WTC11 (cell line): ENCODE data around the gene PUM1. TPM values are rescaled to one million over a fixed set of nuclear protein-coding genes. Genes with fewer than 3 reads are reported as not detected.

Experiments
- ATAC-seq: fragments of 200-7000 bp; cut with Tn5 transposase; 2 replicates; pipeline ENCODE4 v1.10.0; 2021; ENCODE audit warnings: mild to moderate bottlenecking, moderate library complexity
- CTCF ChIA-PET: fragments of 300-600 bp; sonication (Branson Sonifier 250); formaldehyde crosslinking; loops from one replicate; lab custom pipeline; 2021; ENCODE audit warnings: antibody characterized with exemption; lab: Charles Lee
- POLR2A ChIA-PET: fragments of 350-600 bp; sonication (Branson Sonifier 250); formaldehyde crosslinking; loops from one replicate; lab custom pipeline; 2021; ENCODE audit warnings: antibody characterized with exemption; lab: Charles Lee
- DNase-seq: peaks from one replicate; pipeline ENCODE4 v3.0.0; 2021; ENCODE audit warnings: low spot score
- H3K27ac Mint-ChIP-seq: 2 replicates; pipeline ENCODE4 v1.8.0; 2021; ENCODE audit warnings: mixed read lengths
- H3K27me3 Mint-ChIP-seq: 2 replicates; pipeline ENCODE4 v1.8.0; 2021; ENCODE audit warnings: low read depth, mild to moderate bottlenecking, moderate library complexity, mixed read lengths
- H3K36me3 Mint-ChIP-seq: 2 replicates; pipeline ENCODE4 v1.8.0; 2021; ENCODE audit warnings: mixed read lengths
- H3K4me1 Mint-ChIP-seq: 2 replicates; pipeline ENCODE4 v1.8.0; 2022; ENCODE audit warnings: mixed read lengths
- H3K4me3 Mint-ChIP-seq: 2 replicates; pipeline ENCODE4 v1.8.0; 2021; ENCODE audit warnings: mild to moderate bottlenecking, moderate library complexity, mixed read lengths
- H3K9me3 Mint-ChIP-seq: 2 replicates; pipeline ENCODE4 v1.8.0; 2021; ENCODE audit warnings: mixed read lengths
- AR ChIP-seq: fragments of 250-450 bp; sonication (Bioruptor Pico); IDR thresholded peaks from 2 replicates; pipeline ENCODE4 v1.9.0; 2021; ENCODE audit warnings: mild to moderate bottlenecking
- ATF6 ChIP-seq: sonication (generic); formaldehyde crosslinking; IDR thresholded peaks from 2 replicates; pipeline ENCODE4 v1.8.1; 2023; ENCODE audit warnings: mild to moderate bottlenecking, missing genetic modification reagents
- CBFB ChIP-seq: sonication (generic); formaldehyde crosslinking; IDR thresholded peaks from 2 replicates; pipeline ENCODE4 v1.8.1; 2022; ENCODE audit warnings: mild to moderate bottlenecking, low read depth, missing genetic modification reagents
- CDX4 ChIP-seq: fragments of 250-450 bp; sonication (Bioruptor Pico); IDR thresholded peaks from 2 replicates; pipeline ENCODE4 v1.9.0; 2021; ENCODE audit warnings: moderate library complexity, mild to moderate bottlenecking, inconsistent platforms, borderline replicate concordance
- CTCF ChIP-seq: fragments of 200-600 bp; IDR thresholded peaks from 2 replicates; pipeline ENCODE4 v1.8.0; 2022; ENCODE audit warnings: antibody characterized with exemption
- EMX1 ChIP-seq: fragments of 250-450 bp; sonication (Bioruptor Pico); IDR thresholded peaks from 2 replicates; pipeline ENCODE4 v1.8.0; 2021; ENCODE audit warnings: mild to moderate bottlenecking
- ESRRA ChIP-seq: sonication (generic); formaldehyde crosslinking; IDR thresholded peaks from 2 replicates; pipeline ENCODE4 v1.8.1; 2022; ENCODE audit warnings: mild to moderate bottlenecking, missing genetic modification reagents, borderline replicate concordance
- HMGXB4 ChIP-seq: sonication (generic); formaldehyde crosslinking; IDR thresholded peaks from 2 replicates; pipeline ENCODE4 v1.8.1; 2023; ENCODE audit warnings: mild to moderate bottlenecking, moderate library complexity, missing genetic modification reagents
- JUN ChIP-seq: sonication (generic); formaldehyde crosslinking; IDR thresholded peaks from 2 replicates; pipeline ENCODE4 v1.8.0; 2023; ENCODE audit warnings: mild to moderate bottlenecking, missing genetic modification reagents
- NFATC4 ChIP-seq: fragments of 250-450 bp; sonication (Bioruptor Pico); IDR thresholded peaks from 2 replicates; pipeline ENCODE4 v1.9.0; 2021; ENCODE audit warnings: mild to moderate bottlenecking
- RELA ChIP-seq: sonication (generic); formaldehyde crosslinking; IDR thresholded peaks from 2 replicates; pipeline ENCODE4 v1.8.1; 2022; ENCODE audit warnings: missing genetic modification reagents, mild to moderate bottlenecking, borderline replicate concordance
- RORB ChIP-seq: fragments of 250-450 bp; sonication (Bioruptor Pico); IDR thresholded peaks from 2 replicates; pipeline ENCODE4 v1.9.0; 2021; ENCODE audit warnings: mild to moderate bottlenecking
- ZNF425 ChIP-seq: fragments of 250-450 bp; sonication (Bioruptor Pico); conservative IDR thresholded peaks from 2 replicates; pipeline ENCODE4 v1.9.0; 2021; ENCODE audit warnings: mild to moderate bottlenecking
- ZNF532 ChIP-seq: fragments of 250-450 bp; sonication (Bioruptor Pico); IDR thresholded peaks from 2 replicates; pipeline ENCODE4 v1.9.0; 2021; ENCODE audit warnings: mild to moderate bottlenecking, borderline replicate concordance
- total RNA-seq: library from RNA; stranded (reverse); gene quantifications from 3 replicates; pipeline ENCODE4 v1.2.3, GENCODE V29; 2021

Gene PUM1
- total RNA-seq, 1 experiment from 2014 or later, result 147 TPM

GRCh38 chr1:30929135-30929889, 136.2 kb downstream of the PUM1 start (continued):
- TF ChIP-seq ZNF532 (CRISPR knock-in tag) (0 out of 2 replicates have a peak, but pooled peaks have one; percentile 4), JUN (no peak), CTCF (peak; percentile 87; the same call in 1 of the 2 replicates), EMX1 (CRISPR knock-in tag) (peak; percentile 82), AR (0 out of 2 replicates have a peak, but pooled peaks have one; percentile 15), RORB (no peak), ZNF425 (no peak)
- TF ChIP-seq, all 79 proteins: peak for 5

- no peak for DNase-seq
- POLR2A ChIA-PET, result no interaction called here
- H3K4me3 Mint-ChIP-seq, result no peak overlapping the region
- no peaks in the 10 kb centered on the region for H3K9me3 Mint-ChIP-seq
- H3K27ac Mint-ChIP-seq, result no peak overlapping the region
- CTCF ChIA-PET, result interaction anchor here (1.1 to 3.9 kb wide), 13 partner anchors 10 to 257 kb away, joined by 3 to 58 read pairs (median 5); no protein-coding TSS in a partner anchor
- peaks cover 11% of the 10 kb centered on the region for H3K36me3 Mint-ChIP-seq
- no peaks in the 10 kb centered on the region for H3K27me3 Mint-ChIP-seq
- peaks cover 5% of the 10 kb centered on the region for H3K4me1 Mint-ChIP-seq
- ATAC-seq, result no peak
- TF ChIP-seq HMGXB4 (CRISPR knock-in tag), result no peak
- no peak for TF ChIP-seq CDX4 (CRISPR knock-in tag)
- TF ChIP-seq ESRRA (CRISPR knock-in tag), result no peak
- no peak for TF ChIP-seq ATF6 (CRISPR knock-in tag)
- TF ChIP-seq CTCF, result no peak
- TF ChIP-seq CBFB, result no peak
- TF ChIP-seq RELA (CRISPR knock-in tag), result no peak
- TF ChIP-seq NFATC4 (CRISPR knock-in tag), result no peak
Measured at GRCh38 chr1:30928789-30929134, 136.8 kb downstream of the PUM1 start.
